KOPT-K1 (cell line): Measurements from ENCODE around the gene SH3GLB2.

Source experiments
- H3K27ac ChIP-seq: fragments of 200-600 bp; sonication (generic); 2 replicates; pipeline ENCODE4 v1.5.1; 2016; ENCODE audit warnings: antibody characterized with exemption, mild to moderate bottlenecking, low read depth, low read length; ENCODE audit not compliant: poor library complexity, severe bottlenecking
- H3K36me3 ChIP-seq: fragments of 200-600 bp; sonication (generic); 2 replicates; pipeline ENCODE4 v1.5.1; 2017; ENCODE audit warnings: antibody characterized with exemption, mild to moderate bottlenecking, low read length, moderate library complexity; ENCODE audit not compliant: insufficient read depth
- H3K9me3 ChIP-seq: fragments of 200-600 bp; sonication (generic); 2 replicates; pipeline ENCODE4 v1.5.1; 2017; ENCODE audit warnings: antibody characterized with exemption, low read length, mild to moderate bottlenecking; ENCODE audit not compliant: insufficient read depth, poor library complexity, severe bottlenecking

Gene SH3GLB2

DNA sequence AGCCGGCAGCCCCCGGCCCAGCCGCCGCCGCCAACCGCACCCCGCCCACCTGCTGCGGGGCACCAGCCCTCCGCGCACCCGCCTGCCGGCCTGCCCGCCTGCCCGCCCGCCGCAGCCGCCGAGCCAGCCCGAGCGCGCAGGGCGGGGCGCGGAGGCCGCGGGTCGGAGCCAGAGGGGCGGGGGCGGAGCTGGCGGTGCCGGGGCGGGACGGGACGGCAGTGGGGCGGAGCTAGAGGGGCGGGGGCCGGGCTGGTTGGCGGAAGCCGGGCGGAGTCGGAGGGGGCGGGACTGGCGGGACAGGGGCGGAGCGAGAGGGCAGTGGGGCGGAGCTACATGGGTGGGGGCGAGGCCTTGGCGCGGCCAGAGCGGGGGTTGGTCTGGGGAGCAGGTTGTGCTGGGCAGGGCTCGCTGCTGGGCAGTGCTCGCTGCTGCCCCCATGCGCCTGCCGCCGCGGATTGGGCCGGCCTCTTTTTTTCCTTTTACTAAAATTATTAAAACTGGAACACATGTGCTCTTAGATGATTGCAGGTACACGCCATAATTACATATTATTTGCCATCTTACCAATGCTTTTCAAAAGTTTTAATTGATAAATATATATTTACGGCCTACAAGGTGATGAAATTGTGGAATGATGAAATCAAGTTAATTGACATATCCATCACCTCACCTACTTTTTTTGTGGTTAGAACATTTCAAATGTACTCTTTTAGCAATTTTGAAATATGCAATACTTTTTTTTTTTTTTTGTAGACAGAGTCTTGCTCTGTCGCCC lies at the start of gene SH3GLB2:
TSS of gene SH3GLB2 (minus strand) at position 140 of the 775 bp plus-strand sequence. CDS start 177 bp downstream, outside the sequence.
- Histone ChIP-seq H3K36me3 (no peaks in the 10 kb centered on the region), H3K27ac (peak within 1 kb of the TSS; percentile 71), H3K9me3 (no peaks in the 10 kb centered on the region)

DNA sequence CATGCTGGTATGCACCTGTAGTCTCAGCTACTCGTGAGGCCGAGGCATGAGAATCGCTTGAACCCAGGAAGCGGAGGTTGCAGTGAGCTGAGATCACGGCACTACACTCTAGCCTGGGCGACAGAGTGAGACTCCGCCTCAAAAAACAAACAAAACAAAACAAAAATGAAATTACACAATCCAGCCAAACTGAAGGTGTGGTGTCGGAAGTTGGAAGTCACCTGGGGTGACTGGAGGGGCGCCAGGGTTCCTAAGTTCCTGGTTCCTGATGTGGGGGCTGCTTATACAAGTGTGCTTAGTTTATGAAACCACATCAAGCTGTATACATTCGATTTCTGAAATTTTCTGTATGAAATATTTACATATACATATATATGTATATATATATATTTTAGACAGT lies 49.1 kb upstream of the SH3GLB2 start:
- no peak overlapping the region for H3K27ac ChIP-seq
- no peaks in the 10 kb centered on the region for H3K36me3 ChIP-seq
- no peaks in the 10 kb centered on the region for H3K9me3 ChIP-seq

DNA sequence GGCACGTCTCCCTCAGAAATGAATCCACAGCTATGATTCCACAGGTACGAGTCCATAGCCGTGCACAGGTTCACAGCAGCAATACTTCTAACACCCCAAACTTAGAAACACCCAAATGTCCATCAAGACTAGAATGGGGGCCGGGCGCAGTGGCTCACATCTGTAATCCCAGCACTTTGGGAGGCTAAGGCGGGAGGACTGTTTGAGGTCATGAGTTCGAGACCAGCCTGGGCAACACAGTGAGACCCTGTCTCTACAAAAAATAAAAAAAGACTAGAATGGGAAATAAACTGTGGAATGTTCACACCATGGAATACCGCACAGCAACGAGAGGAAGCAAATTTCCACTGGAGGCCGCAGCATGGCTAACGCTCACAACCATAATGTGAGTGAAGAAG lies 48.5 kb upstream of the SH3GLB2 start:
- no peak overlapping the region for H3K27ac ChIP-seq

DNA sequence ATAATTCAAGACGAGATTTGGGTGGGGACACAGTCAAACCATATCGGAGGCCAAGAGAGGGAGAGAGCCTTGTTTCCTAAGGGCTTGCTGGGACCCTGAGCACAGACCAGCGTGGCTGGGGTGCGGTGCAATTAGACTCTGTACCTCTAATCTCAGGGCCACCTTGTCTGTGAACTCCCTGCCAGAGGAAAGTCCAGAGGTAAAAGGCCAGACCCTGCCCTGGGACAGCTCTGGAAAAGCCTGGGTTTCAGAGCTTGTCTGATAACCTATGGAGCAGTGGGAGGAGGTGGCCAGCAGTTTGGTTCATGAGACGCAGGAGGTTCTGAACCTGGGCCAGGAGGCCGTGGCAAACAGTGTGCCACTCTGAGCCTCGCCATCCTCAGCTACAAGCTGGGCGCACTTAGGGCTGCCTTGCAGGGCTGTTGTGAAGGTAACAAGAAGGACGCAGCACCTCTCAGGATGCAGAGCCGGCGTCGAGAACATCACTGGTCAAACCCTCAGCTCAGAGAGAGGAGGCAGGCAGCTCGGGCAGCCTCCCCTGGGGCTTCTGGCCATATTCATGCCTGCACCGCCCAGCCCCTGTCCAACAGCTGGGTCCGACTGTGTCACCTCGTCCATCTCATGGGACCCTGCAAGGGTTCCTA lies 48.0 kb upstream of the SH3GLB2 start:
- Histone ChIP-seq H3K9me3 (no peaks in the 10 kb centered on the region), H3K27ac (no peak overlapping the region), H3K36me3 (peaks cover 10% of the 10 kb centered on the region; the same call in 1 of the 2 replicates)

More for the DNA sequence above, 48.5 kb upstream of the SH3GLB2 start:
- Histone ChIP-seq H3K9me3 (no peaks in the 10 kb centered on the region), H3K36me3 (peaks cover 5% of the 10 kb centered on the region; the same call in 1 of the 2 replicates)

DNA sequence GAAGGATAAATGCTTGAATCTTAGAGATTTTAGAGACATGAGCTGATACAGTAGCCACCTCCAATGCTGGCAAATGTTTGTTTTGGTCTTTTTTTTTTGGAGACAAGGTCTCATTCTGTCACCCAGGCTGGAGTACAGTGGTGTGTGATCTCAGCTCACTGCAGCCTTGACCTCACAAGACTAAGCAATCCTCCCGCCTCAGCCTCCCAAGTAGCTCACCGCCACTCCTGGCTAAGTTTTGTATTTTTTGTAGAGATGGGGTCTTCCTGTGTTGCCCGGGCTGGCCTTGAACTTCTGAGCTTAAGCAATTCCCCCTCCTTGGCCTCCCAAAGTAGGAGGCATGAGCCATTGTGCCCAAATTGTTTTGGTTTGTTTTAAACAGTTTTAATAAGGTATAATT lies 46.0 kb upstream of the SH3GLB2 start:
- H3K9me3 ChIP-seq: no peaks in the 10 kb centered on the region
- H3K36me3 ChIP-seq: peaks cover 18% of the 10 kb centered on the region; the same call in 1 of the 2 replicates
- no peak overlapping the region for H3K27ac ChIP-seq

DNA sequence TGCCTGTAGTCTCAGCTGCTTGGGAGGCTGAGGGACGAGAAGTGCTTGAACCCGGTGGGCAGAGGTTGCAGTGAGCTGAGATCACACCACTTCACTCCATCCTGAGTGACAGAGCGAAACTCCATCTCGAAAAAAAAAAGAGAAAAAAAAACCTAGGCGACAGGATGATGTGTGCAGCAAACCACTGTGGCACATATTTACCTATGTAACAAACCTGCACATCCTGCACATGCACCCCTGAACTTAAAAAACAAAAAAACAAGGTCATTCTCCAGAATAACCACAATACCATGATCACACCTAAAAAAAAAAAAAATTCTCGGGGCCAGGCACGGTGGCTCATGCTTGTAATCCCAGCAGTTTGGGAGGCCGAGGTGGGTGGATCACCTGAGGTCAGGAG lies 45.3 kb upstream of the SH3GLB2 start:
- no peaks in the 10 kb centered on the region for H3K9me3 ChIP-seq
- H3K27ac ChIP-seq: no peak overlapping the region
- peaks cover 18% of the 10 kb centered on the region; the same call in 1 of the 2 replicates for H3K36me3 ChIP-seq

DNA sequence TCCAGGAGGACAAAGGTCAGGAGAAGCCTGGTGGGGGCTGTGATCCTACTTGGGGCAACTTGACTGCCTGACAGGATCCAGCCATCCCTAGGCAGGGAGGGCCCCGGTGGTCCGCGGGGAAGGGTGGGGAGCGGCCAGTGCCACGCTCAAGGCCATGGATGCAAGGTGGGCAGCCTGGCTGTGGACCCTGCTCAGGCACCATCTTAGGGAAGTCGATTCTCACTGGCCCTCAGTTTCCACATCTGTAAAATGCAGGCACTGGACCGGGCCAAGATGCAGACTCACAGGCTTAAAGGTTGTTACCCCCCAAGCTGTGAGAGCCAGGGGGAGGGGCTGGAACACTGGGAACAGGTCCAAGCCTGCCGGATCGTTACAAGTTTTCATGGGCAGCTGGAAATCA lies 44.0 kb upstream of the SH3GLB2 start:
- no peak overlapping the region for H3K27ac ChIP-seq
- H3K36me3 ChIP-seq: peaks cover 21% of the 10 kb centered on the region; the same call in 1 of the 2 replicates
- H3K9me3 ChIP-seq: no peaks in the 10 kb centered on the region

DNA sequence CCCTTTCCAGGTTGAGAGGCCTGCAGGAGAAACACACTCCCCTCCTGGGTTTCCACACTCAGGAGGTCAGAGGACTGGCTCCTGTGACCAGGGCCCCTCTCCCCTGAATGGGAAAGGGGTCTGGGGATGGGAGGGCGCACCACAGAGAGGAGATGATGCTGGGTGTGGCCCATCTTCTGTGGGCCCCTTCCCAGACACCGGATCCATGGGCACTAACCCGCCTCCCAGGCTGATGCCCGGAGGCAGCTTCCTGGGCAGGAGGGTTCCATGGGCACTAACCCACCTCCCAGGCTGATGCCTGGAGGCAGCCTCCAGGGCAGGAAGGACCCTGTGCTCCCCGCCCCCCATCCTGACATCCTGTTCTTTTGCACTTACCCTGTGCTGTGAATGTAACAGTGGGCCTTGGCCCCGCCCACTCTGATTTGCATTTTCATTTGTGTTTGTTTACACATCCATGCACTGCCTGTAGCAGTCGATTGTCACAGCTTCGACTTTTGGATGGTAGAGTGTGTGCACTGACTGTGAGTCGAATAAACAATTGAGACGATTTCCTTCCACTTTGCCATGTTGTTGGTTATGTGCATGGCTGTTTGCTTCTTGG lies 43.5 kb upstream of the SH3GLB2 start:
- peak overlapping the region; percentile 95 for H3K27ac ChIP-seq
- no peaks in the 10 kb centered on the region for H3K9me3 ChIP-seq
- H3K36me3 ChIP-seq: peaks cover 21% of the 10 kb centered on the region; the same call in 1 of the 2 replicates

DNA sequence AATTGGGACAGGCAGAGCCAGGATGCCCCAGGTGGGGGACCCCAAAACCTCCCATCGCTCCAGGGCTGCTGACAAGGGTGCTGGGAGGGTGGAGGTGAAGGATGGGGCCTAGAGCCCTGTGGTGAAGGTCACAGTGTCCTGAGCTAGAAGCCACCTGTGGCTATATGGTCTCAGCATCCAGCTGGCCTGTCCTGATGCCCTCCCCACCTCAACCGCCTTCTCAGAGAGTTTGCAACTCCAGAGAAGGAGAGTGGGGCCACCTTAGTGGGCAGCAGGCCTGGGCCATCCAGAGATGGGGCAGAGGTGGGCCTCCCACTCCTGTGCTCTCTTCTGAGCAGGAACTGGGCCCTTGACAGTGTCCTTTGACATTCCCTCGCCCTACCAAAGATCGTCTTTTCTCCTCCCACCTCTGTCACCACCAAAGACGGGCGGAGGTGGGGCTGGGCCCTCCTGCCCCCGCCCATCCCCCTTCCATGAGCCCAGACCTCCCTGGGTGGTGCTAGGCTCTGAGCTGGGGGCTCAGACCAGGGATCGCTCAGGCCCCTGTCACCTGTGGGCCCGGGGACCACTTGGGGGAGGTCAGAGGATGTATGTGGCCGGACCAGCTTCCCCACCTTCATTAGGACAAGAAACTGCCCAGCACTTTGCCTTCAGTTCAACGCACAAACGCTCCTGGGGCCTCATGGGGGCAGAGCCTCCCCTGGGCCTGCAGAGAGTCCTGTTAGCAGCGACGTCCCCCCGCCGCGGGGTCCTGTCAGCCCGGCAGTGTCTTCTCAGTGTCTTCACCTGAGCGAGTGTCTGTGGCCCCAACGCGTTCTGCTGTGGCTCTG lies 42.8 kb upstream of the SH3GLB2 start:
- Histone ChIP-seq H3K27ac (peak overlapping the region; percentile 95), H3K9me3 (no peaks in the 10 kb centered on the region), H3K36me3 (peaks cover 23% of the 10 kb centered on the region; the same call in 1 of the 2 replicates)

DNA sequence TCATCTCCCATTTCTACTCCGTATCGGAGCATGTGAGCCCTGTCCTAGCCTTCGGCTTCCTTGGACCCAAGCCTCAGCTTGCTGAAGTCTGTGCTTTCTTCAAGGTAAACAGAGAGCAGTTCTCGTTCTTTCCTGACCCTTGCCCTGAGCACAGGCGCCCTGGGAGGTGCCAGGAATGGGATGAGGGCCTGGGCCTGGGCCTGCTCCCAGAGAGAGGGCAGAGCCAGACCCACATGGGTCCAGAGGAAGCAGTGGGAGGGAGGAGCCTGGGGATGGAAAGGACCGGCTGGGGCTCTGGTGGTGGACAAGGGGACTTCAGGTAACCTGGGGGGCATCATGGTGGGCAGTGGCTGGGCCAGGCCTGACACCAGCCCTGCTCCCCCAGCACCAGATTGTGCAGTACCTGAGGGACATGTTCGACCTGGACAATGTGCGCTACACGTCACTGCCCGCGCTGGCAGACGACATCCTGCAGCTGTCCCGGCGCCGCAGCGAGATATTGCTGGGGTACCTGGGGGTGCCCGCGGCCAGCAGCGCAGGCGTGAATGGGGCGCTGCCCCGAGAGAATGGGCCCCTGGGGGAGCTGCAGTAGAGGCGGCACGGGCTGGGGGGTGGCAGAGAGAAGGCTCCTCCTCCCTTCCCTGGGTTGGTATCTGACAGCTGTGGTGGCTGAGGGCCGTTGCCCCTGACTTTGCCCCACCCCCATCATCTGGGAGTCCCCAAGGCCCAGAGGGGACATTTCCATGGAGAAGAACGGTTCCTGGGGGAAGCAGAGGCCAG lies 41.9 kb upstream of the SH3GLB2 start:
- H3K36me3 ChIP-seq: peaks cover 32% of the 10 kb centered on the region; the same call in 1 of the 2 replicates
- H3K27ac ChIP-seq: peak overlapping the region; percentile 95
- H3K9me3 ChIP-seq: no peaks in the 10 kb centered on the region

DNA sequence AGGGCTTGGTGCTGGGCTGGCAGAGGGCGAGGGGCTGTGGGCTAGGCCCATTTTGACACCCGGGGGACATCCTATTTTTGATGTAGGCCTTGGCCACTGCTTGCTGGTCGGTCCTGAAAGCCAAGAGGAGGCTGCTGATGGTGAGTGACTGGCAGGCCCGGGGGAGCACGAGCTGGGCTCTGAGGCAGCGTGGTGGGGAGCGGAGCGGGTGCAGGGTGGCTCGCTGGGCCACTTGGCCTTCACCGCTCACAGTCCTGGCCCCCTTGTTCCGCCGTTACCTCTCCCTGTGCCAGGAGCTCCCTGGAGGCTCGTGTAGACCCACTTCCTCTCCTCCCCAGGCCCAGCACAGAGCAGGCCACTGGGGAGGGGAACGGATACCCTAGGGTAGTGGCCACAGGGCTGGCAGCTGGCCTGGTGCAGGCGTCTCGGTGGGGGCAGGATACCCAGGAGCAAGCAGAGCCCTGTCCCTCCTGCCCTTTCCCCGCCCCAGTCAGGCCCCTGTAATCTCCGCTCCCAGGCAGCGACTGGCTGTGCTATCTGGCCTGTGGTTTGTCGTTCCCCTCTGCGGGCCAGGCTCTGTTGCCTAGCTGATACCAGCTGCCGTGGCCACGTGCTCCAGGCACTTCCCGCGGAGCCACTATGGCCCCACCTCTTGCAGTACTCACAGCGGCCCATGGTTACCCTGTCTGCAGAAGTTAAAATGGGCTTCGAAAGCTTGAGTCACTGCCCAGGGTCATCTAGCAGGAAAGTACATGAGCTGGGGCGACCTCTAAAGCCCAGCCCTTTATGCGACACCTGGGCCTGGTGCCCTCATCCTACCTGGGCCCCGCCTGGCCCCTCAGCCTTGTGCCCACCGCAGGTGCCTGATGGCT lies 41.1 kb upstream of the SH3GLB2 start:
- H3K36me3 ChIP-seq: peaks cover 38% of the 10 kb centered on the region; the same call in 1 of the 2 replicates
- peak overlapping the region; percentile 95 for H3K27ac ChIP-seq
- no peaks in the 10 kb centered on the region for H3K9me3 ChIP-seq

DNA sequence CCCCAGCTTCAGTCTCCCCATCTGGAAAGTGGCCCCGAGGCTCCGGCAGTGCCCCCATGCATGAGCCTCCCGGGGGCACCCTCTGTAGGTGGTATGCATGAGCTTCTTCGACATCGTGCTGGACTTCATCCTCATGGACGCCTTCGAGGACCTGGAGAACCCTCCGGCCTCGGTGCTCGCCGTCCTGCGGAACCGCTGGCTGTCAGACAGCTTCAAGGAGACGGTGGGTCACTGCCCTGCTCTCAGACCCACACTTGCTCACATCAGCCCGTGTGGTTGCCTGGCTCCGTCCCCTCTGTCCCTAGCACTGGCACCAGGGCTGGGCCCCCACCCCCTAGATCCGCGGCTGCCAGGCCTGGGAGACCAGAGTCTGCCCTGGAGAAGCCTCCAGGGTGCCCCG lies 40.0 kb upstream of the SH3GLB2 start:
- H3K27ac ChIP-seq: peak overlapping the region; percentile 95
- H3K36me3 ChIP-seq: peaks cover 46% of the 10 kb centered on the region
- no peaks in the 10 kb centered on the region for H3K9me3 ChIP-seq

DNA sequence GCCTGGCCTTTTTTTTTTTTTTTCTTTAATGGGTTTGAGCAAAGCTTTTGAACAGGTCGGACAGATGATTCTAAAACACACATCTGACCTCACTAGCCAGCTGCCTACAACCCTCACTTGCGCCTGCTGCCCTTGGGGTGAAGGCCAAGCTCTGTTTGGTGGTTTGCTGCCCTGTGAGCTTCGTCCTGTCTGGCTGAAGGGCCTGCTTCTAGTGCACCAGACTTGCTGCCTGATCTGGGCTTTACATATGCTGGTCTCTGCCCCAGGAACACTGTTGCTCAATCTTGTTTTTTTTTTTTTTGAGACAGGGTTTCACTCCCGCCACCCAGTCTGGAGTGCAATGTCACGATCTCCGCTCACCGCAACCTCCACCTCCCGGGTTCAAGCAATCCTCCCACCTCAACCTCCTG lies 36.4 kb upstream of the SH3GLB2 start:
- H3K36me3 ChIP-seq: peaks cover 52% of the 10 kb centered on the region
- H3K27ac ChIP-seq: no peak overlapping the region

More for the DNA sequence above, 36.4 kb upstream of the SH3GLB2 start:
- no peaks in the 10 kb centered on the region for H3K9me3 ChIP-seq
